MM.1S (cell line): ENCODE data around the gene MOB3B.
"Not testable (repeated sequence)": the region's sequence is repeated elsewhere in the genome, so short reads cannot be mapped to it uniquely, and the experiment has no call there.

Experiments used
- CTCF ChIP-seq: fragments of 300-600 bp; sonication (generic); IDR thresholded peaks from 2 replicates; pipeline ENCODE4 v1.5.1; 2016; ENCODE audit warnings: antibody characterized with exemption, low read length, mixed read lengths
- EZH2 ChIP-seq: fragments of 300-600 bp; sonication (generic); optimal IDR thresholded peaks from 2 replicates; pipeline ENCODE3; 2017; ENCODE audit warnings: low read depth, mild to moderate bottlenecking, antibody characterized with exemption, low read length, mixed read lengths

- TF ChIP-seq CTCF, EZH2: not testable (repeated sequence)
Observed at GRCh38 chr9:27419558-27419957, 110.1 kb downstream of the MOB3B start.
